ENCODE measurements around the gene MAST4.

- TF ChIP-seq SP1 (IDR thresholded peaks at IDR 0.05; ENCODE audit: low read depth, low read length) (no peak), CTCF (IDR thresholded peaks at IDR 0.05; ENCODE audit: control extremely low read depth in 1 of 3, insufficient read depth in 1 of 3, low read depth in 1 of 3, low read length in 3 of 3) (no peak), POLR2A (IDR thresholded peaks at IDR 0.05; ENCODE audit: control extremely low read depth in 1 of 2, low read depth in 2 of 2, low read length in 2 of 2) (no peak), SIX5 (IDR thresholded peaks at IDR 0.05; ENCODE audit: low read depth, low read length) (no peak), NRF1 (IDR thresholded peaks at IDR 0.05; ENCODE audit: low read depth, low read length) (no peak), TAF1 (IDR thresholded peaks at IDR 0.05; ENCODE audit: low read depth, low read length) (no peak), POLR2AphosphoS5 (IDR thresholded peaks at IDR 0.05; ENCODE audit: low read depth, low read length) (no peak), RAD21 (IDR thresholded peaks at IDR 0.05 in 1 of 2, conservative IDR thresholded peaks at IDR 0.05 in 1 of 2; ENCODE audit: low read depth in 2 of 2, low read length in 2 of 2) (no peak), RFX5 (IDR thresholded peaks at IDR 0.05; ENCODE audit: borderline replicate concordance, low read depth, low read length) (no peak), EZH2 (IDR thresholded peaks at IDR 0.05; ENCODE audit: low read depth, low read length, severe bottlenecking) (no peak)
Measured at GRCh38 chr5:66952153-66952552, 356.0 kb downstream of the MAST4 start.

Measured in H1 (cell line).